Left hindlimb (tissue), 1 donor: ENCODE data around the gene NEK8.
"Not testable (repeated sequence)": the region's sequence is repeated elsewhere in the genome, so short reads cannot be mapped to it uniquely, and the experiment has no call there.

Source experiments
- DNase-seq: peaks from one replicate; pipeline ENCODE4 v3.0.0-alpha.2; 2018

Gene NEK8

DNA sequence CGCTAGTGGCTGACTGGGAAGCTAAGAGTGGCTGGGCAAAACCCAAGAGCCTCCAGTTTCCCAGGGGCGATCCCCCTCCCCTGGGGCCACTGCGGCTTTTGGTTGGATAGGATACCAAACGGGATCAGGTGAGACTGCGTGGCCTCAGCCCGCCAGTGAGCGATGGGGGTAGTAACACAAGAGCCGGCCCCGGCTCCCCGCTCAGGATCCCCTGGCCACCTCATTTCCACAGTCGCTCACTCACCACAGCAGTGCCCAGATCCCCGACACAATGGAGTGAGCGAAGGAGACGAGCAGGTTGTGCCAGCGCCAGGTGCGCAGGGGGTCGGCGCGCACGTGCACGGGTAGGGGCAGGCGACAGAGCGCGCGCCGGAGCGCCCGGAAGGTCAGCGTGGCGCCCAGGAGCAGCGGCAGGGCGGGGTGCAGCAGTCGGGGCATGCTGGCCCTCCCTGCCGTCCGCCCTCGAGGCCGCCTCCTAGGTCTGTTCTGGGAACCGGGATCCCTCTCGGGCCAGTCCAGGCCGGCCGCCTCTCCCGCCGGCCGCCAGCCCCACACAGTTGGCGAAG is 2.8 kb upstream of the NEK8 start:
- peak; percentile 68 for DNase-seq

DNA sequence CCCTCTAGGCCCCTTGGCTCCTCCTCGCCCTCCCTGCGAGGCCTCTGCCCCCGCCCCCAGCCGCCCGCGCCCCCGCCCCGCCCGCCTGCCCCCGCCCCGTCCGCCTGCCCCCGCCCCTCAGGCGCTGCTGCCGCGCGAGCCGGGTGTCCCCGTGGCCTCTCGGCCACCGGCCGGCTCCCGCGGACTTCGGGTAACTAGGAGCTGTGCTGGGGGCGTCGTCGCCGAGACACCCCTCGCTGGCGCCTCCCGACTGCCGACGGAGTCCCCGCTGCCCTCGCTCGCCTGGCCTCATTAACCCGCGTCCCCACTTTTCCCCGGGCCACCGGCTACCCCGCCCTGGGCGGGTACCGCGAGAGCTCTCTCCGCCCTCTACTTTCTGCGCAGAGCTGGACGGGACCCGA is 2.4 kb upstream of the NEK8 start, which contains the start of gene TLCD1:
Gene TLCD1 (minus strand): TSS at position 8 of the 401 bp plus-strand sequence. CDS start 136 bp downstream, outside the sequence.
- DNase-seq = peak; percentile 88

DNA sequence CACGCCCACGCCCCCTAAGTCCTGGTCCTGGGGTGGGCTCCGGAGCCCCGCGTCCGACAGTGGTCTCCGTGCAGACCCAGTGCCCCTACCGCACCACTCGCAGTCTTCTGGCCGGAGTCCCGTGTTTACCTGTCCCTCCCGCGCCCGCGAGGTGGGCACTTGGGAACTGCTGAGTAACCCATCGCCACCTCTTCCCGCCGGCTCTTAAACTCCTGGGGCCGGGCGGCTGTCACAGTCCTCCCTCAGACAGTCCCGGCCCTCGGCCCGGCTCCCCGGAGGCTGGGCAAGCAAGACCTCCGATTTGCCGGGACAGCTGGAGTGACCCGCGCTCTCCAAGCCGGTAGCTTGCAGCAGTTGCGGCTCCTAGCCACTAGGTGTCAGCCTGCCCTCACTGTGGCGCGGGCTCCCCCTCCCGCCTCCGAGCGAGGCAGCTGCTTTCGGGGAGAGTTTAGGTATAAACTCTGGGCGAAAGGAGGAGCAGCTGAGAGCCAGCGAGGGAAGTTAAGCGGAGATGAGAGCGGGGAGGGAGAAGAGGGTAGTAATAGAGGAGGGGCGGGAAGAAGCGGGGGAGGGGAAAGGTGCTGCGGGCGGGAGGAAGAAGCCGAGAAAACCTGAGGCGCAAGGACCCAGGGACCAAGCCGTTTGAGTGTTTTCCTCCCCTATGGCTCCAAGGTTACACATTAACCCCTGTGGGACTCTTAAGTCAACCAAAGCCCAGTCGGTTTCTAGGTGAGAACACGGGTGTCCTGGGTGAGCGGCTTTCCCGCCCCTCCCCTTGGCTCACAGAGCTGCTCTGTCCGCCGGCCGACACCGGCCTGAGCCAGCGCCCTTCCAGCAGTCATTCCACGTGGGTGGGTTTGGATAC is 1.7 kb upstream of the NEK8 start:
- DNase-seq = peak; percentile 96

DNA sequence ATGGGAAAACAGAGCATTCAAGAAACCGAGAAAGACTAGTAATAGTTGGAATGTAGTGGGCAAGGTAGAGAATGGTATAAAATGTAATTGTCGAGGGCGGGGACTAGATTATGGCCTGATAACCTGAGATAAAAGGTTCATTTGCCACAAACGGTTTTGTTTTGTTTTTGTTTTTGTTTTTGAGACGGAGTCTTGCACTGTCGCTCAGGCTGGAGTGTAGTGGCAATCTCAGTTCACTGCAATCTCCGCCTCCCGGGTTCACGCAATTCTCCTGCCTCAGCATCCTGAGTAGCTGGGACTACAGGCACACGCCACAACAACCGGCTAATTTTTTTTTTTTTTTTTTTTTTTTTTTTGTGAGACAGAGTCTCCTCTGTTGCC is 1.4 kb downstream of the NEK8 start:
- DNase-seq = no peak

DNA sequence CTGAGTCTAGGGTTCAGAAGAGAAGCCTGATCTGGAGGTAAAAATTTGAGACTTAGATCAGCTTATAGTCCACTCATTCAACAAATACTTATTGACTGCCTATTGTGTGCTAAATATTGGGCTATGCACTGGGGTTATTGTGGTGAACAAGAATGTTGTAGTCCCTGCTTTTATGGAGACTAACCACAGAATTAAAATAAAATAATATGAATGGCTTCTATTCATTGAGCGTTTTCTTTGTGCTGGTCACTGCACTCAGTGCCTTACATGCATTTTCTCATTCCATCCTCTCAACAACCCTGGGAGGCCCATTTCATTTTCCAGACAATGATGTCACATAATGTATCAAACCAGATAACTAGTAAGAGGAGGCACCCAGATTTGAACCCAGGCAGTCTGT is 4.8 kb downstream of the NEK8 start:
- DNase-seq = no peak

DNA sequence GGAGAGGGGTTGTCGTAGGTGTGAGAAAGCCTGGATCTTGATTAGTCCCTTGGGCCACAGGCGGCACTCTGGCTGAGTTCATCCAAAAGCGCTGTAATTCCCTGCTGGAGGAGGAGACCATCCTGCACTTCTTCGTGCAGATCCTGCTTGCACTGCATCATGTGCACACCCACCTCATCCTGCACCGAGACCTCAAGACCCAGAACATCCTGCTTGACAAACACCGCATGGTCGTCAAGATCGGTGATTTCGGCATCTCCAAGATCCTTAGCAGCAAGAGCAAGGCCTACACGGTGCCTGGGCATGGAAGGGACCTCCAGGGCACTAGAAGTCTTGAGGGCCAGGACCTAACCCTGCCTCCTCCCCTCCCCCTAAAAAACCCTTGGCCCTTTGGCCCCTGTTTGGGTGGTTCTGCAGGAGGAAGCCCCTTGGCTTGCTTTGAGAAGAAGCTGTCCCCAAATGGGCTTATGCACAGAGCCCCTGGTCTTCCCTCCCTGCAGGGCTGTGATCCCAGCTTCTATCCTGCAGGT is 6.2 kb downstream of the NEK8 start:
- DNase-seq = no peak

DNA sequence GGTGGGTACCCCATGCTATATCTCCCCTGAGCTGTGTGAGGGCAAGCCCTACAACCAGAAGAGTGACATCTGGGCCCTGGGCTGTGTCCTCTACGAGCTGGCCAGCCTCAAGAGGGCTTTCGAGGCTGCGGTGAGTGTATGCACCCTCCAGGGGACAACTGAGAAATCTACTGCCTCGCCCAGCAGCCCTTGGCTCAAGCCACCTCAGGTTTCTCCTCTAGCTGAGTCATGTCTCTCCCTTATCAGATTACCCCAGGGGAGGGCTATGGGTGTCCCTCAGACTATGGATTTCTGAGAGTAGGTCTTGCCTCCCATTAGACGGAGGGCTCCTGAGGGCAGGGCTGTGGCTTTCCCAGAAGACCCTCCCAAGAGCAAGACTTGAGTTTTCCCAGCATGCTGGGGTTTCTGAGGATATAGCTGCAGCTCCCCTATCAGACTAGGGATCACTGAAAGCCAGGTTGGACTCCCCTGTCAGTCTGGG is 6.7 kb downstream of the NEK8 start:
- no peak for DNase-seq

DNA sequence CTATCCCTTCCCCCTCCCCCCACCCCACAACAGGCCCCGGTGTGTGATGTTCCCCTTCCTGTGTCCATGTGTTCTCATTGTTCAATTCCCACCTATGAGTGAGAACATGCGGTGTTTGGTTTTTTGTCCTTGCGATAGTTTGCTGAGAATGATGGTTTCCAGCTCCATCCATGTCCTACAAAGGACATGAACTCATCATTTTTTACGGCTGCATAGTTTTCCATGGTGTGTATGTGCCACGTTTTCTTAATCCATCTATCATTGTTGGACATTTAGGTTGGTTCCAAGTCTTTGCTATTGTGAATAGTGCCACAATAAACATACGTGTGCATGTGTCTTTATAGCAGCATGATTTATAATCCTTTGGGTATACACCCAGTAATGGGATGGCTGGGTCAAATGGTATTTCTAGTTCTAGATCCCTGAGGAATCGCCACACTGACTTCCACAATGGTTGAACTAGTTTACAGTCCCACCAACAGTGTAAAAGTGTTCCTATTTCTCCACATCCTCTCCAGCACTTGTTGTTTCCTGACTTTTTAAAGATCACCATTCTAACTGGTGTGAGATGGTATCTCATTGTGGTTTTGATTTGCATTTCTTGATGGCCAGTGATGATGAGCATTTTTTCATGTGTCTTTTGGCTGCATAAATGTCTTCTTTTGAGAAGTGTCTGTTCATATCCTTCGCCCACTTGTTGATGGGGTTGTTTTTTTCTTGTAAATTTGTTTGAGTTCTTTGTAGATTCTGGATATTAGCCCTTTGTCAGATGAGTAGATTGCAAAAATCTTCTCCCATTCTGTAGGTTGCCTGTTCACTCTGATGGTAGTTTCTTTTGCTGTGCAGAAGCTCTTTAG is 7.6 kb downstream of the NEK8 start:
- DNase-seq = not testable (repeated sequence)

DNA sequence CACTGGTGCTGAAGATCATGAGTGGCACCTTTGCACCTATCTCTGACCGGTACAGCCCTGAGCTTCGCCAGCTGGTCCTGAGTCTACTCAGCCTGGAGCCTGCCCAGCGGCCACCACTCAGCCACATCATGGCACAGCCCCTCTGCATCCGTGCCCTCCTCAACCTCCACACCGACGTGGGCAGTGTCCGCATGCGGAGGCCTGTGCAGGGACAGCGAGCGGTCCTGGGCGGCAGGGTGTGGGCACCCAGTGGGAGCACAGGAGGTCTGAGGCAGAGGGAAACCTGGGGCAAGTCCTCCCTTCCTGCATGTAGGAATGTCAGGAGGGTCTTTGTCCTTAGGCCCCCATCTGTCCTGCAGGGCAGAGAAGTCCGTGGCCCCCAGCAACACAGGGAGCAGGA is 8.7 kb downstream of the NEK8 start:
- DNase-seq = no peak

DNA sequence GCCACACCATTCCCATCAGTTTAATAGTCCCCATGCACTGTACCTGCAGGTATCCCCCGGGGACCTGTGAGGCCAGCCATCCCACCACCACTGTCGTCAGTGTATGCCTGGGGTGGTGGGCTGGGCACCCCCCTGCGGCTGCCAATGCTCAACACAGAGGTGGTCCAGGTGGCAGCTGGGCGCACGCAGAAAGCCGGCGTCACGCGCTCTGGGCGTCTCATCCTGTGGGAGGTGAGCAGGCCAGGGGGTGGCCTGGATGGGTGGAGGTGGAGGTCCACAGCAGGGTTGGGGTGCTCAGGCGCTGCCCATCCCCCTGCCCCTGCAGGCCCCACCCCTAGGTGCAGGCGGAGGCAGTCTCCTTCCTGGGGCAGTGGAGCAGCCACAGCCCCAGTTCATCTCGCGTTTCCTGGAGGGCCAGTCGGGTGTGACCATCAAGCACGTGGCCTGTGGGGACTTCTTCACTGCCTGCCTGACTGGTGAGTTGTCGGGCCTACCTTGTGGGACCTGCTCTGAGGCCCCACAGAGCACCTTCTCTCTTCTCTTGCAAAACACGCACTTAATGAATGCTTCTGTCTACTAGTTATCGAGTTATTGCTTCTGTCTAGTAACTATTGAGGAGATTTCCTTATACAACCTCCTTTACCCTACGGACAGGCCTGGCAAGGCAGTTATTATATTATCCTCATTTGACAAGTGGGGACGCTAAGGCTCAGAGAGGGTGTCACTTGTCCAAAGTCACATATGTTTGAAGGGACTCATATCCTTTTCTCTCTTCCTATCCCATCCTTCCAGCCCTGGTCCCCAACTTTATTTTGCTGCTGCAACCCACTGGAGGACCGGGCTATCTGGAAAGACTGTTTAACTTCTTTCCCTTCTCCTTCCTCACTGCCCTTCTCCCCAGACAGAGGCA is 9.4 kb downstream of the NEK8 start:
- peak; percentile 20 for DNase-seq

DNA sequence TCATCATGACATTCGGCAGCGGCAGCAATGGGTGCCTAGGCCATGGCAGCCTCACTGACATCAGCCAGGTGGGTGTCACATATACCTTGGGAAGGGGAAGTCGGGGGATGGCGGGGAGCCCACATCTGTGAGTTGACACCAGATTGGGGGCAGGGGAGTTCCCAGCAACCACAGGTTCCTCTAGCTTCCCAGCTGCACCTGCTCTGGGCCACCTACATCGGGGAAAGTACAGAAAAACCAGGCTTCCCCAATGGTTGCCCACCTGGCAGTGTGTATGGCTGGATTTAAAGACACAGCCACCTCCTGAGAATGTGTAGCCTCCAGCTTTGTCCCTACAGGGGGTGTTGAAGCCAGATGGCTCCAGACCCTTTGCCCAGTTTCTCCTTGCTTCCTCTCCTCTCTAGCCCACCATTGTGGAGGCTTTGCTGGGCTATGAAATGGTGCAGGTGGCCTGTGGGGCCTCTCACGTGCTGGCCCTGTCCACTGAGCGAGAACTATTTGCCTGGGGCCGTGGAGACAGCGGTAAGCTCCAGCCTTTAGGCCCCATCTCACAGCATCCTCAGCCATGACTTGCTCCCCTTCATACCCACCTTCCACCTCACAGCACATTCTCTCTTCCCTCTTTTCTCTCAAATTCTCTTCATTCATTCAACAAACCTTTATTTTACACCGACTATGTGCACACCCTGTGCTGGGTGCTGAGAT is 10.2 kb downstream of the NEK8 start:
- no peak for DNase-seq

DNA sequence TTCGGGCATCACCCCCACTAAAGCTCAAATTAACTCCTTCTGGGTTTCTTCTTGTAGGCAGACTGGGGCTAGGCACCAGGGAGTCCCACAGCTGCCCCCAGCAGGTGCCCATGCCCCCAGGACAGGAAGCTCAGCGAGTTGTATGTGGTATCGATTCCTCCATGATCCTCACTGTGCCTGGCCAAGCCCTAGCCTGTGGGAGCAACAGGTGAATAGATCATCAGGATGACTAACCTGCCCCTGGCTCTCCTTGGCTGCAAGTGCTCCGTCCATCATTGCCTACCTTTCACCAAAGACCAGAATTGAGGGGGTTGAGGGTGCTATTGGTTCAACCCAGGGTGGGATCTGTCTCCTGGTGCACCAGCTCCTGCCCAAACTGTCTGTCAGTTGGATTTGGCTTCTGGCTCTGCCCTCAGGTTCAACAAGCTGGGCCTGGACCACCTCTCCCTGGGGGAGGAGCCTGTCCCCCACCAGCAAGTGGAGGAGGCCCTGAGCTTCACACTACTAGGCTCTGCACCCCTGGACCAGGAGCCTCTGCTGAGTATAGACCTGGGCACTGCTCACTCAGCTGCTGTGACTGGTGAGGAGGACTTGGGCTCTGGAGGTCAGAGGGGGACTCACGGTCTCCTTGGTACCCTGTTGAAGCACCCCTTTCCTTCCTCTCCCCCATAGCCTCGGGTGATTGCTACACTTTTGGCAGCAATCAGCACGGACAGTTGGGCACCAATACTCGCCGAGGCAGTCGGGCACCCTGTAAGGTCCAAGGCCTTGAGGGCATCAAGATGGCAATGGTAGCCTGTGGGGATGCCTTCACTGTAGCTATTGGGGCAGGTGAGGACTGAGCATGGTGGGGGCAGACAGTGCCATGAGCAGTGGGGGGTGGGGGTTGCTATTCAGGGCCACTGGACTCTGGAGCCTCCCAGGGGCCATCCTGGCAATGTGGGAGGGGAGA is 12.1 kb downstream of the NEK8 start:
- no peak for DNase-seq

DNA sequence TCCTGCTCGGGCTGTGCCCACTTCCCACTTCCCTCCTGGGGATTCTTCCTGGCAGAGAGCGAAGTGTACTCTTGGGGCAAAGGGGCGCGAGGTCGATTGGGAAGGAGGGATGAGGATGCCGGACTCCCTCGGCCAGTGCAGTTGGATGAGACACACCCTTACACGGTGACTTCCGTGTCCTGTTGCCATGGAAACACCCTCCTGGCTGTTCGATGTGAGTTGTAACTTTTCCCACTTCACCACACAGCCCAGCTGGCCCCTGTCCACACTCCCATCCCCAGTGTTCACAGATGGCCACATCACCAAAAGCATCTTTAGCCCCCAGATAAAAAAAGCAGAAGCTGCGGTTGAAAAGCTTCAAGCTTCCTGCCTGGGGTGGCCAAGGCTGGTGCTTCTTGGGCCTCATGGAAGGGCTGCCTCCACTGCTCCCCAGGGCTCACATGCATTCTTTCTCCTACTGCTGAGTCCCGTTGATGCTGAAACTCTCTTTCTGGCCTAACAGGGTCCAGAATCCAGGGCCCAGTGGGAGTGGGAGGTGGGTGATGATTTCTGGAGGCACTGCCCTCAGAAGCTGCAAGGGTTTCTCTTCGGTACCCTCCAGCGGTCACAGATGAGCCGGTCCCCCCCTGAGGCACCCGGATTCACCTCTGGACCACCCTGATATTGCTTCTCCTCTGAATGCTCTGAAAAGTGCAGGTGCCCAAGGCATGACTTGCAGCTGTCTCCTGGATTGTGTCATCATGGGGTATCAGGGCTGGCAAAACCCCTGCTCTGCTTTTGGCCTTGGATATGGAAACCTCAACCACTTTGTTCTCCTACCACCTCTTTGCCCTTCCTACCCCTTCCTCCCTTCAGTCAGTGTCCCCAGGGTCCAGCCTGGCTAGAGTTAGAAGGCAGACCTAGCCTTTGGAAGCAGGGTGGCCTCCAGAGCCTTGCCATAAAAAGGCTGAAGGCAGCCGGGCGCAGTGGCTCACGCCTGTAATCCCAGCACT is 13.1 kb downstream of the NEK8 start:
- no peak for DNase-seq

DNA sequence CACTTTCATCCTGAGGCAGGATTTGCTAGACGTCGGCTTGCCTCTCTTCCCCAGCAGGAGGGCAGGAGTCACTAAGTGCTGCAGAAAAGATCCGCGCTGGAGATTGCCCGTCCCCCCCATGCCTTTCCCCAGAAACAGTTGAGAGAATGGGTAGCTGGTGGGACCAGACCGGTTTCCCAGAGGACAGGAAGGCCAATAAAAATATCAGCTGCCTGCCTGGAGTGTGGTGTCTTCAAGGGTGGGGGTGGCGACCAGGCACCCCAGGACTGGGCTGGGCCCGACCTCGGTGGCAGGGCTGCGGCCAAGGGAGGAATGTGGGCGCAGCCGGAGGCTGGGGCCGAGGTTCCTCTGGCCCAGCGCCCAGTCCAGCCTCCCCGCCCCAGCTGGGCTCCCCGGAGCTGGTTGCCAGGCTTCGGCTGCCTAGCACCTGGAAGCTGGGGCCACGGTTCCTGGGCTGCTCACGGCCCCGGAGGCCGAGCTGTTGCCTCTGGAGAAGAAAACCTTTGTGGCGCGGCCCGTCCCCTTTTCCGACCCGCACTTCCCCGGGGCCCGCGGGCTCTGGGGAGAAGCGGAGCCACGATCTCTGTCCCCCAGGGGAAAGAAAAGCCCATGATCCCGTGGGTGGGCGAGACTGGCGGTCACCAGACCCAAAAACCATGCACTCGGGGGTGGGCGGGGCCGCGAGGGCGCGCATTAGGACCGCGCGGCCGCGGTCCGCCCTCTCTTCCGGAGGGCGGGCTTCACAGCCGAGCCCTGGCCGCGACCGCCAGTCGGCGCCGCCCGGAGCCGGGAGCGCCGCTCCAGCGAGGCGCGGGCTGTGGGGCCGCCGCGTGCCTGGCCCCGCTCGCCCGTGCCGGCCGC is 14.9 kb downstream of the NEK8 start, which contains the start of gene TRAF4:
Gene TRAF4 (plus strand): TSS at position 769 of the 861 bp plus-strand sequence. CDS start 102 bp downstream, outside the sequence.
- DNase-seq = peak; percentile 88

DNA sequence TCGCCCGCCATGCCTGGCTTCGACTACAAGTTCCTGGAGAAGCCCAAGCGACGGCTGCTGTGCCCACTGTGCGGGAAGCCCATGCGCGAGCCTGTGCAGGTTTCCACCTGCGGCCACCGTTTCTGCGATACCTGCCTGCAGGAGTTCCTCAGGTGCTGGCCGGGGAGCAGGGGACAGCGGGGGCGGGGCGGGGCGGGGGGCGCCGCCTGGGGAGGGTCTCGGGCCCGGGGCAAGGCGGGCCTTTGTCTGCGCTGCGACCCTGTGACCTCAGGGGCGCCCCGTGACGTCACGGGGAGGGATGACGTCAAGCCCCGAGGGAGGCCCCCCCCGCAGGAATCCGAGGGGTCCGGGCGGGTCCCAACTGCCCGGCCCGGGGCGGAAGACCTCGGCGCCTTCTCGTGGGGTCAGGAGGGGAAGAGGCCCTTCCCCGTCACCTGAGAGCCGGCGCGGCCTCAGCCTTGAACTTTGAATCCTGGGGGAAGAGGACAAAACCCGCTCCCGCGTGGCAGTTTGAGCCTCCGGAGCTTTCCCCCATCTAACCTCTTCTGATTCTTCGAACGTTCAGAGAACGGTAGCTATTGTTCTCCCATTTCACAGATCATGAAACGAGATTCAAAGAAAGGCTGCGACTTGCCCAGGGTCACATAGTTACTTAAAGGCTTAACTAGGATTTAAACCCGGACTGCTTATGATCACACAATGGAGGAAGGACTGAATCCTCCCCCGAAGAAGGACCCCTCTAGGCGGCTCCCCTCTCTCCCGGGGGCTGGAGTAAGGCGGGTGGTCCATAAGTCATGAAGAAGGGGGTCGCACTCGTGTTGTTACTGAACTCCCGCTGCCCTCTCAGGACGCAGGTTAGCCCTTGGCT is 15.8 kb downstream of the NEK8 start:
- peak; percentile 83 for DNase-seq

DNA sequence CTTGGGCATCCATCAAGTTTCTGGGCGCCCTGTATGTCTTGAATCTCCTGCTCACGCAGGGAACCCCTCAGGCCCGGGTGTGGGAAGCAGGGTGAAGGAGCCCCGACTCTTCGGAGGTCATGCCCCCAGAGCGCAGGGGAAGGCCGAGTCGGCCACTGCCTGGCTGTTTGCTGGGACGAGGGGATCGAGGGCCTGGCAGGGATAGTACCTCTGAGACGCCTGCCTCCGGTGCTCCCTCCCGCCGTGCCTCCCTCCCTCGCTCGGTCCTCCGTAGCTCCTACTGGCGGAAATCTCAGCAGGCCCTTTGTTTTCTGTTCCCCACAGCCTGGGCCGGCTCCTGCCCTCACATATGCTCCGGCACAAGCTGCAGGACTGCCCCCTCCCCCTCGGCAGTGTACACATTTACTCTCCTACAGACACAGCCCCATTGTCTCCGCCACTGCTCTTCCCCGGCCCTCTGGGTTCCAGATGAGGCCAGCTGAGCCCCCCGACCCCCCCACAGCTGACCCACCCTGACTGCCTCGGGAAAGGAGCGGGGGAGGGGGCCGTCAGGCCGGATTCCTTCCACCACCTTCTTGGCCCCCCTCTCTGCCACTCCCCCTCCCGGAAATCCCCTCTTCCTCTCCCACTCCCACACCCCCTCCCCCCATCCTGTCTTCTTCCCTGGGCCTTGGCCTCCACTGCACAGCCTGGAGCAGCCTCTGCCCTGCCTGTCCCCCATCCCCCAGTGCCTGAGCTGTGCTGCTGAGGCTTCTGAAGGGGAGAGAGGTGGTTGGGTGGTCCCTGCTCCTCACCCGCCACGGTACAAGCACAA is 16.6 kb downstream of the NEK8 start:
- peak; percentile 83 for DNase-seq
